Measurements from ENCODE around the gene RNF187. TPM values are rescaled to one million over a fixed set of nuclear protein-coding genes. Genes with fewer than 3 reads are reported as not detected.
"Not testable (repeated sequence)": the region's sequence is repeated elsewhere in the genome, so short reads cannot be mapped to it uniquely, and the experiment has no call there.

The RNF187 gene
- total RNA-seq, 2 experiments from 2014 or later: 110 to 112 TPM

DNA sequence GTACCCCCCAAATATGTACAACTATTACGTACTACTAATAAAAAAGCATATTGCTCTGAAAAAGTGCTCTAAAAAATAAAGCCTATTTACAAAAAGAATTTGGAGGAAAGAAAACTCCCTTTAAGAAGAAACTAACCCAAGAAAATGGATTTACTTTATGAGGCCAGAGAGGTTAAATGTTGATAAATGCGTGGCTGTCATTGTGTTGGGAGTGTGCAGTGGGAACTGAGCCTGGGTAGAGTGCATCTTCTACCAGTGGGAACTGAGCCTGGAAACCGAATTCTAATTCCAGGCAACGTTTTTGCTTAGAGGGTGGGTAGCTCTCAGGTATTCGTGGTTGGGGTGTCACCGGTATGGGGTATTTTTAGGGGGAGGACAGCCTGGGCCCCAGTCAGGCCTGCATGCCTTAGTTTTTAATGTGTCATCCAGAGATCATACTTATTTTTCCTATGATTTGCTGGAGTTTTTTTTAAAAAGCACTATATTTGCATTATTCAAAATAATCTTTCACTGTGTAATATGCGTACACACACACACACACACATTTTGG lies 24.1 kb upstream of the RNF187 start:
- ChIA-PET POLR2A (interaction anchor here (1.1 to 3.3 kb wide), 5 partner anchors 11 to 58 kb away, joined by 3 to 20 read pairs (median 8); partner anchors contain the start of genes RNF187 and TRIM11), CTCF (interaction anchor here (0.7 to 5.0 kb wide), 7 partner anchors 10 to 58 kb away, joined by 3 to 22 read pairs (median 5); partner anchors contain the start of genes RNF187 and TRIM11)
- intact Hi-C loops (cut with micrococcal nuclease): no loop called here
- peaks cover 48% of the 10 kb centered on the region for H3K4me1 Mint-ChIP-seq (ENCODE audit: low read depth)
- peak overlapping the region; percentile 96 for H3K27ac Mint-ChIP-seq
- H3K36me3 Mint-ChIP-seq: peaks cover 7% of the 10 kb centered on the region
- peak; percentile 45 for DNase-seq
- no peaks in the 10 kb centered on the region for H3K9me3 Mint-ChIP-seq
- H3K4me3 Mint-ChIP-seq: peak overlapping the region; percentile 87
- H3K27me3 Mint-ChIP-seq: peaks cover 1% of the 10 kb centered on the region

DNA sequence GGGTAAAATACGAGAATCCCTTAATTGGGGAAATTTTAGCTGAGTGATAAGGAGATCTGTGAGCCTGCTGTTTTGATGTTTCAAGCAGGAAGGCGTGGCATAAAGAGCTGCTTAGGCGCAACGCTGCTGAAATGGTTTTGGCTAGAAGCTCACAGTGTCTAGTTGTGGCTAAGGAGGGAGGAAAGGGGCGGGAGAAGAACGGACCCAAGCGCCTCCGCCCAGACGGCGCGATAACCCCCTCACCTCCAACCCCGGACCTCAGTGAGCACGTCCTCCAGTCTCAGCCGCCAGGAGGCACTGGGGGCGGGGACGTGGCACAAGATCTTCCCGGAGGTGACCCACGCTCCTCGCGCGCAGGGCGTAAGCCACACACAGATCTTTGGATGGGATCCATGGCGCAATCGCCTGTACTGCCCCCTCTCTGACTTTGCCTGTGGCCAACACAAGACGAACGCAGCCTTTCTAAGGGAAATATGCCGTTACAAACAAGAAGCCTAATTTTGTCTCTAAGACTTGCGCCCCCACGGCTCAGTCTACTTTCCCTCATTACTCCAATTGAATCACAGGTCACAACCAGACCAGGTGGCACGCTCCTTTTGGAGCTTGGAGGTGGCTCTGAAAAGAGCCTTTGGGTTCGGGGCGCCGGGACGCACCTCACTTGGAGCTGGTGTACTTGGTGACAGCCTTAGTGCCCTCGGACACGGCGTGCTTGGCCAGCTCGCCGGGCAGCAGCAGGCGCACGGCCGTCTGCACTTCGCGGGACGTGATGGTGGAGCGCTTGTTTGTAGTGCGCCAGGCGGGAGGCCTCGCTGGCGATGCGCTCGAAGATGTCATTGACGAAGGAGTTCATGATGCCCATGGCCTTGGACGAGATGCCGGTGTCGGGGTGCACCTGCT lies 23.4 kb upstream of the RNF187 start:
- ChIA-PET CTCF (interaction anchor here (0.8 to 5.0 kb wide), 6 partner anchors 10 to 59 kb away, joined by 3 to 22 read pairs (median 7); partner anchors contain the start of genes RNF187 and TRIM11), POLR2A (interaction anchor here (0.7 to 3.3 kb wide), 10 partner anchors 10 to 382 kb away, joined by 3 to 20 read pairs (median 4); partner anchors contain the start of genes ARF1, MRPL55, RNF187 and TRIM11)
- DNase-seq: peak; percentile 92
- peaks cover 48% of the 10 kb centered on the region for H3K4me1 Mint-ChIP-seq (ENCODE audit: low read depth)
- peak overlapping the region; percentile 87 for H3K4me3 Mint-ChIP-seq
- peaks cover 5% of the 10 kb centered on the region for H3K36me3 Mint-ChIP-seq
- H3K27me3 Mint-ChIP-seq: no peaks in the 10 kb centered on the region
- intact Hi-C loops (cut with micrococcal nuclease): loop anchor here (1.0 to 2.0 kb wide), 4 partner anchors 22 to 381 kb away; partner anchors contain the start of gene ARF1
- no peaks in the 10 kb centered on the region for H3K9me3 Mint-ChIP-seq
- peak overlapping the region; percentile 96 for H3K27ac Mint-ChIP-seq

GRCh38 chr1:228464487-228464983 lies 22.6 kb upstream of the RNF187 start:
- peaks cover 46% of the 10 kb centered on the region for H3K4me1 Mint-ChIP-seq (ENCODE audit: low read depth)
- POLR2A ChIA-PET: interaction anchor here (0.7 to 3.3 kb wide), 8 partner anchors 14 to 382 kb away, joined by 3 to 20 read pairs (median 4); partner anchors contain the start of genes ARF1, MRPL55, RNF187 and TRIM11
- H3K9me3 Mint-ChIP-seq: no peaks in the 10 kb centered on the region
- peaks cover 5% of the 10 kb centered on the region for H3K36me3 Mint-ChIP-seq
- no peaks in the 10 kb centered on the region for H3K27me3 Mint-ChIP-seq
- peak; percentile 96 for DNase-seq
- CTCF ChIA-PET: interaction anchor here (1.6 to 5.0 kb wide), 5 partner anchors 9 to 59 kb away, joined by 4 to 22 read pairs (median 9); partner anchors contain the start of genes RNF187 and TRIM11
- H3K4me3 Mint-ChIP-seq: peak overlapping the region; percentile 87
- intact Hi-C loops (cut with micrococcal nuclease): loop anchor here (1.0 to 2.0 kb wide), 4 partner anchors 22 to 382 kb away; partner anchors contain the start of gene ARF1
- H3K27ac Mint-ChIP-seq: peak overlapping the region; percentile 96

DNA sequence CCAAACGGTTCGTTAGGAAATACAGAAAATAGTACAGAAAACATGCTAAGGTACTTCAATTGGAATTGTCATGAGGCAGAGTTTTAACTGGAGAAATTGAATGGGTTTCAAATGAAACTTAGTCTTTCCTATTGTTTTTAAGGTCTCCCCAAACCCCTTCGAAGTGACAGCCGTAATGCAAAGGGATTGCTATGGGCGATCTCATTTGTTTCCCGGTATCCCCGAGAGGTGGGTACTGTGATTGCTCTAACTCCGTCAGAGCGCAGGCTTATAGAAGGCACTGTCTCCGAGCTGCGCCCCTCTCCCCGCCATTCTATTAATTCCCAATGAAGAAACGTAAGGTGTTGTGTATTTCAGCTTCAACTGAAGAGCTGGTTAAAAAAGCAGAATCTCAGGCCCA lies 22.0 kb upstream of the RNF187 start:
- ChIA-PET POLR2A (interaction anchor here (0.9 to 3.3 kb wide), 9 partner anchors 10 to 383 kb away, joined by 3 to 20 read pairs (median 4); partner anchors contain the start of genes ARF1, MRPL55, RNF187 and TRIM11), CTCF (interaction anchor here (0.9 to 5.0 kb wide), 5 partner anchors 8 to 50 kb away, joined by 4 to 22 read pairs (median 5); partner anchors contain the start of gene RNF187)
- no peak for DNase-seq
- peaks cover 5% of the 10 kb centered on the region for H3K36me3 Mint-ChIP-seq
- intact Hi-C loops (cut with micrococcal nuclease): loop anchor here (1.0 to 2.0 kb wide), 3 partner anchors 8 to 382 kb away; partner anchors contain the start of gene ARF1
- no peaks in the 10 kb centered on the region for H3K9me3 Mint-ChIP-seq
- no peaks in the 10 kb centered on the region for H3K27me3 Mint-ChIP-seq
- H3K4me1 Mint-ChIP-seq (ENCODE audit: low read depth): peaks cover 46% of the 10 kb centered on the region
- H3K27ac Mint-ChIP-seq: peak overlapping the region; percentile 96
- peak overlapping the region; percentile 87 for H3K4me3 Mint-ChIP-seq

DNA sequence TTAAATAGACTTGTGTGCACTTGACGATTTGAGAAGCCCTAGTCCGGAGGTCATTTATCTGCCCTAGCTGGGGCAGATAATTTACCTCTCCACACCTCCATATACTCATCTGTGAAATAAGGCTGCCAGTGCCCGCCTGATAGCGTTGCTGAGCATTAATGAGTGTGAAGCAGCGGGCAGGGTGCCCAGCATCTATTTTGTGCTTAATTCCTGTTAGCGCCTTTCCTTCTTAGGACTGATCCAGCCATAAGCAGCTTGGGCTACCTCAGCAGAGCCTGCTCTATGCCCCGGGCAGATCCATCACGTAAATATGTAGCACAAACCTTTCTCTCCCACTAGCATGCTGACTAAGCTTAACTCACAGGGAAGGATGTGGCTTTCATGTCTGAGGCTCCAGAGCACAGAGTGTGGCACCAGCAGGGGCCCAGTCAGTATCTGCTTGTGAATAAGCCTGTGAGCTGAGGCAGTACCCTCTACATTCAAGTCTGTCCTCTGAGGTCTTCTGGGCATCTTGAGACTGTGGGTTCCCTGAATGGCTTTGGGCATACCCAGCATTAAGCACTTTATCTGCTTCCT lies 21.5 kb upstream of the RNF187 start:
- CTCF ChIA-PET: interaction anchor here (0.9 to 5.0 kb wide), 3 partner anchors 9 to 49 kb away, joined by 4 to 22 read pairs (median 4); partner anchors contain the start of gene RNF187
- Mint-ChIP-seq H3K36me3 (peaks cover 4% of the 10 kb centered on the region), H3K4me1 (ENCODE audit: low read depth) (peaks cover 44% of the 10 kb centered on the region), H3K27me3 (no peaks in the 10 kb centered on the region), H3K9me3 (no peaks in the 10 kb centered on the region), H3K27ac (peak overlapping the region; percentile 96), H3K4me3 (peak overlapping the region; percentile 87)
- POLR2A ChIA-PET: interaction anchor here (0.9 to 3.3 kb wide), 4 partner anchors 8 to 21 kb away, joined by 3 to 20 read pairs (median 6); partner anchors contain the start of gene RNF187
- intact Hi-C loops (cut with micrococcal nuclease): loop anchor here (1.0 to 2.0 kb wide), 3 partner anchors 8 to 383 kb away; partner anchors contain the start of gene ARF1
- peak; percentile 73 for DNase-seq

DNA sequence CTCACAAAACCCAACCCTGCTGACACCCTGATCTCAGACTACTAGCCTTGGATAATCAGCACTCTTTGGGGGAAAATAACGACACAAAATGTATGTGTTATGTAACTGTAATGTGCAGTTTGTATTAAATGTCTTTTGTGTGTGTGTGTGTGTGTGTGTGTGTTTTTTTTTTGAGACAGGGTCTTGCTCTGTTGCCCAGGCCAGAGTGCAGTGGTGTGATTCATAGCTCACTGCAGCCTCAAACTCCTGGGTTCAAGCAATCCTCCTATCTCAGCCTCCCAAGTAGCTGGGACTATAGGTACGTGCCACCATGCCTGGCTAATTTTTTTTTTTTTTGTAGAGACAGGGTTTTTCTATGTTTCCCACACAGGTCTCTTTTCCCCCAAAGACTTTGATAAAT lies 19.0 kb upstream of the RNF187 start:
- H3K9me3 Mint-ChIP-seq; H3K36me3 Mint-ChIP-seq; DNase-seq; intact Hi-C loops (cut with micrococcal nuclease); H3K27ac Mint-ChIP-seq; H3K4me3 Mint-ChIP-seq; H3K27me3 Mint-ChIP-seq: not testable (repeated sequence)
- POLR2A ChIA-PET: interaction anchor here (0.8 kb wide), 1 partner anchor 10 kb away, joined by 5 read pairs; a partner anchor contains a TSS
- H3K4me1 Mint-ChIP-seq (ENCODE audit: low read depth): peaks cover 30% of the 10 kb centered on the region
- CTCF ChIA-PET: interaction anchor here (0.6 kb wide), 1 partner anchor 23 kb away, joined by 3 read pairs; no protein-coding TSS in a partner anchor

GRCh38 chr1:228469413-228470162 lies 17.6 kb upstream of the RNF187 start:
- H3K27me3 Mint-ChIP-seq: peaks cover 6% of the 10 kb centered on the region
- intact Hi-C loops (cut with micrococcal nuclease): no loop called here
- no peaks in the 10 kb centered on the region for H3K36me3 Mint-ChIP-seq
- H3K4me3 Mint-ChIP-seq: no peak overlapping the region
- no peak overlapping the region for H3K27ac Mint-ChIP-seq
- peaks cover 26% of the 10 kb centered on the region for H3K4me1 Mint-ChIP-seq (ENCODE audit: low read depth)
- ChIA-PET POLR2A (no interaction called here), CTCF (interaction anchor here (1.3 to 1.4 kb wide), 2 partner anchors 11 to 32 kb away, joined by 3 to 9 read pairs; no protein-coding TSS in a partner anchor)
- no peak for DNase-seq
- no peaks in the 10 kb centered on the region for H3K9me3 Mint-ChIP-seq

- ChIA-PET POLR2A (no interaction called here), CTCF (interaction anchor here (0.6 to 2.8 kb wide), 7 partner anchors 13 to 297 kb away, joined by 3 to 17 read pairs (median 5); partner anchors contain the start of gene RNF187)
- intact Hi-C loops (cut with micrococcal nuclease): no loop called here
- Mint-ChIP-seq H3K27ac (no peak overlapping the region), H3K4me1 (ENCODE audit: low read depth) (peaks cover 10% of the 10 kb centered on the region), H3K4me3 (no peak overlapping the region), H3K27me3 (peaks cover 6% of the 10 kb centered on the region), H3K36me3 (no peaks in the 10 kb centered on the region), H3K9me3 (no peaks in the 10 kb centered on the region)
- DNase-seq: no peak
Measured at GRCh38 chr1:228471154-228471761, 15.9 kb upstream of the RNF187 start.

- Mint-ChIP-seq H3K36me3 (no peaks in the 10 kb centered on the region), H3K4me3 (no peak overlapping the region), H3K9me3 (no peaks in the 10 kb centered on the region), H3K27me3 (peaks cover 6% of the 10 kb centered on the region), H3K4me1 (ENCODE audit: low read depth) (peaks cover 7% of the 10 kb centered on the region), H3K27ac (no peak overlapping the region)
- ChIA-PET CTCF (interaction anchor here (0.6 to 2.8 kb wide), 11 partner anchors 10 to 306 kb away, joined by 3 to 17 read pairs (median 3); partner anchors contain the start of genes IBA57 and RNF187), POLR2A (interaction anchor here (1.2 kb wide), 1 partner anchor 15 kb away, joined by 4 read pairs; a partner anchor contains a TSS)
- intact Hi-C loops (cut with micrococcal nuclease): loop anchor here (1.0 kb wide), 1 partner anchor 43 kb away; no protein-coding TSS in a partner anchor
- peak; percentile 32 for DNase-seq
Measured at GRCh38 chr1:228471762-228472398, 15.3 kb upstream of the RNF187 start.
